GM23338 (cell line): ENCODE results near the gene KAZN. TPM values are rescaled to one million over a fixed set of nuclear protein-coding genes. Genes with fewer than 3 reads are reported as not detected.

Source experiments
- ATAC-seq: fragments of 200-7000 bp; cut with Tn5 transposase; 3 replicates; pipeline ENCODE4 v1.9.1; 2020
- DNase-seq: peaks from one replicate; pipeline ENCODE4 v3.0.0-alpha.2; 2015; ENCODE audit warnings: low spot score
- H2AFZ ChIP-seq: fragments of 200-600 bp; sonication (generic); 2 replicates; pipeline ENCODE4 v1.8.0; 2016; ENCODE audit warnings: antibody characterized with exemption, mild to moderate bottlenecking, moderate library complexity
- H3F3A ChIP-seq: fragments of 200-600 bp; sonication (generic); replicated peaks from 2 replicates; pipeline ENCODE4 v1.8.0; 2017; ENCODE audit warnings: antibody characterized with exemption, mixed run types, low read depth
- H3K27ac ChIP-seq: fragments of 200-600 bp; sonication (generic); 2 replicates; pipeline ENCODE4 v1.6.1; 2016; ENCODE audit warnings: low read depth
- H3K27me3 ChIP-seq: fragments of 200-600 bp; sonication (generic); 2 replicates; pipeline ENCODE4 v1.8.0; 2016; ENCODE audit warnings: mild to moderate bottlenecking, mixed run types, moderate library complexity; ENCODE audit not compliant: insufficient read depth
- H3K36me3 ChIP-seq: fragments of 200-600 bp; sonication (generic); 2 replicates; pipeline ENCODE4 v1.8.0; 2016; ENCODE audit warnings: mild to moderate bottlenecking; ENCODE audit not compliant: insufficient read depth
- H3K4me1 ChIP-seq: fragments of 200-600 bp; sonication (generic); 2 replicates; pipeline ENCODE4 v1.8.0; 2016; ENCODE audit warnings: mild to moderate bottlenecking, moderate library complexity; ENCODE audit not compliant: insufficient read depth
- H3K4me2 ChIP-seq: fragments of 200-600 bp; sonication (generic); 2 replicates; pipeline ENCODE4 v1.7.1; 2017; ENCODE audit warnings: mixed run types
- H3K4me3 ChIP-seq: fragments of 200-600 bp; sonication (generic); 2 replicates; pipeline ENCODE4 v1.6.1; 2016; ENCODE audit warnings: mixed run types
- H3K79me2 ChIP-seq: fragments of 200-600 bp; sonication (generic); replicated peaks from 2 replicates; pipeline ENCODE4 v1.8.0; 2017; ENCODE audit warnings: mild to moderate bottlenecking; ENCODE audit not compliant: insufficient read depth
- H3K9me2 ChIP-seq: fragments of 200-600 bp; sonication (generic); 2 replicates; pipeline ENCODE4 v1.8.0; 2017; ENCODE audit not compliant: insufficient read depth
- H4K20me1 ChIP-seq: fragments of 200-600 bp; sonication (generic); replicated peaks from 2 replicates; pipeline ENCODE4 v1.8.0; 2017; ENCODE audit warnings: mild to moderate bottlenecking; ENCODE audit not compliant: insufficient read depth
- H3K27ac Mint-ChIP-seq: 2 replicates; pipeline ENCODE4 v1.8.0; 2020; ENCODE audit warnings: inconsistent platforms, mild to moderate bottlenecking, moderate library complexity, mixed read lengths
- H3K27me3 Mint-ChIP-seq: 3 replicates; pipeline ENCODE4 v1.8.0; 2022; ENCODE audit warnings: low read depth, mild to moderate bottlenecking, moderate library complexity, mixed read lengths, inconsistent platforms; ENCODE audit not compliant: insufficient read depth, poor library complexity
- H3K36me3 Mint-ChIP-seq: 3 replicates; pipeline ENCODE4 v1.8.0; 2021; ENCODE audit warnings: low read depth, mild to moderate bottlenecking, inconsistent platforms, moderate library complexity, mixed read lengths
- H3K4me1 Mint-ChIP-seq: 3 replicates; pipeline ENCODE4 v1.8.0; 2020; ENCODE audit warnings: mild to moderate bottlenecking, inconsistent platforms, mixed read lengths
- H3K4me3 Mint-ChIP-seq: 3 replicates; pipeline ENCODE4 v1.8.0; 2021; ENCODE audit warnings: moderate library complexity, mild to moderate bottlenecking, inconsistent platforms, mixed read lengths
- H3K9me3 Mint-ChIP-seq: 3 replicates; pipeline ENCODE4 v1.8.0; 2020; ENCODE audit warnings: moderate library complexity, mild to moderate bottlenecking, inconsistent platforms, mixed read lengths
- CREB1 ChIP-seq: fragments of 250-450 bp; sonication (Bioruptor Pico); IDR thresholded peaks from 2 replicates; pipeline ENCODE4 v1.5.0; 2020; ENCODE audit warnings: low read depth, mild to moderate bottlenecking, moderate library complexity
- EZH2 ChIP-seq: fragments of 200-600 bp; sonication (generic); IDR thresholded peaks from one replicate; pipeline ENCODE4 v1.8.0; 2017; ENCODE audit warnings: antibody characterized with exemption, mild to moderate bottlenecking, low read depth; ENCODE audit not compliant: unreplicated experiment
- EZH2phosphoT487 ChIP-seq: fragments of 200-600 bp; sonication (generic); IDR thresholded peaks from one replicate; pipeline ENCODE4 v1.8.1; 2018; ENCODE audit warnings: antibody characterized with exemption; ENCODE audit not compliant: unreplicated experiment
- JUNB ChIP-seq: IDR thresholded peaks from one replicate; pipeline ENCODE4 v1.6.1; 2016; ENCODE audit warnings: antibody characterized with exemption; ENCODE audit not compliant: unreplicated experiment
- NANOG ChIP-seq: IDR thresholded peaks from 2 replicates; pipeline ENCODE4 v1.6.1; 2016; ENCODE audit warnings: antibody characterized with exemption, borderline replicate concordance
- POLR2AphosphoS5 ChIP-seq: IDR thresholded peaks from 2 replicates; pipeline ENCODE4 v1.6.1; 2016; ENCODE audit warnings: antibody characterized with exemption, low read depth
- STAT1 ChIP-seq: IDR thresholded peaks from one replicate; pipeline ENCODE4 v1.6.1; 2016; ENCODE audit warnings: antibody characterized with exemption; ENCODE audit not compliant: unreplicated experiment
- ZNF114 ChIP-seq: fragments of 250-450 bp; sonication (Bioruptor Pico); IDR thresholded peaks from 2 replicates; pipeline ENCODE4 v1.5.0; 2020; ENCODE audit warnings: mild to moderate bottlenecking, moderate library complexity
- ZNF331 ChIP-seq: fragments of 250-450 bp; sonication (Bioruptor Pico); IDR thresholded peaks from 2 replicates; pipeline ENCODE4 v1.5.0; 2020; ENCODE audit warnings: low read depth, mild to moderate bottlenecking, moderate library complexity
- polyA plus RNA-seq: library from polyadenylated mRNA; unstranded; fragments of >200 nt; fragmentation: Nextera tagmentation; extraction: Ambion mirVana; gene quantifications from 2 replicates; pipeline ENCODE4 v1.2.1, GENCODE V29; 2016
- total RNA-seq: library from RNA; depleted of rRNA; stranded (reverse); fragments of >200 nt; shearing (Covaris generic); gene quantifications from 2 replicates; pipeline ENCODE4 v1.2.3, GENCODE V29; 2014
- TF ChIP-seq, protein P1 (sequence below): fragments of 250-450 bp; sonication (Bioruptor Pico); IDR thresholded peaks from 2 replicates; pipeline ENCODE4 v1.5.0; 2020; ENCODE audit warnings: mild to moderate bottlenecking, moderate library complexity
- TF ChIP-seq, protein P2 (sequence below): IDR thresholded peaks from 2 replicates; pipeline ENCODE4 v1.6.1; 2016; ENCODE audit warnings: antibody characterized with exemption
- TF ChIP-seq, protein P3 (sequence below), 2 experiments: fragments of 200-600 bp in 1 of 2; sonication (generic) in 1 of 2; conservative IDR thresholded peaks; 2 replicates each; pipeline versions ENCODE4 v1.5.1 to v1.6.1; 2016 to 2017; ENCODE audit warnings: antibody characterized with exemption in 2 of 2, low read depth in 2 of 2, mild to moderate bottlenecking in 2 of 2, moderate library complexity in 1 of 2
- TF ChIP-seq, protein P4 (sequence below): IDR thresholded peaks from one replicate; pipeline ENCODE4 v1.6.1; 2018; ENCODE audit warnings: antibody characterized with exemption; ENCODE audit not compliant: unreplicated experiment

KAZN gene
- total and polyA plus RNA-seq, 2 experiments from 2014 or later = 9.9 to 15.0 TPM

DNA sequence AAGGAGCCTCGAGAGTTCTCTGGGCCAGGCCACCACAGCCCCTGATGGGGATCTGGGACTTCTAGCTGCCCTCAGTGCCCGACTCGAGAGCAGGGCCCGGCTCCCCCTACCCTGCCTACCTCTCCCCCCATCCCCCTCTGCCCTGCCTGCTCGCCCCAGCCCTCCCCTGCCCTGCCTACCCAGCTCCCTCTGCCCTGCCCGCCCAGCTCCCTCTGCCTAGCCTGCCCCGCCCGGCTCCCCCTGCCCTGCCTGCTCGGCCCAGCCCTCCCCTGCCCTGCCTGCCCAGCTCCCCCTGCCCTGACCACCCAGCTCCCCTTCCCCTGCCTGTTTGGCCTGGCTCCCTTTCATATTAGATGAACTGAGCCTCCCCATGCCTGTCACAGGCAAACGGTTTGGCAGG, 437.6 kb downstream of the KAZN start:
- no peak overlapping the region for H3K4me3 Mint-ChIP-seq
- H3K27ac Mint-ChIP-seq = no peak overlapping the region

More for the DNA sequence above, 437.6 kb downstream of the KAZN start:
- TF ChIP-seq ZNF331 (CRISPR knock-in tag) = no peak
- no peak for TF ChIP-seq JUNB
- TF ChIP-seq, protein P1, sequence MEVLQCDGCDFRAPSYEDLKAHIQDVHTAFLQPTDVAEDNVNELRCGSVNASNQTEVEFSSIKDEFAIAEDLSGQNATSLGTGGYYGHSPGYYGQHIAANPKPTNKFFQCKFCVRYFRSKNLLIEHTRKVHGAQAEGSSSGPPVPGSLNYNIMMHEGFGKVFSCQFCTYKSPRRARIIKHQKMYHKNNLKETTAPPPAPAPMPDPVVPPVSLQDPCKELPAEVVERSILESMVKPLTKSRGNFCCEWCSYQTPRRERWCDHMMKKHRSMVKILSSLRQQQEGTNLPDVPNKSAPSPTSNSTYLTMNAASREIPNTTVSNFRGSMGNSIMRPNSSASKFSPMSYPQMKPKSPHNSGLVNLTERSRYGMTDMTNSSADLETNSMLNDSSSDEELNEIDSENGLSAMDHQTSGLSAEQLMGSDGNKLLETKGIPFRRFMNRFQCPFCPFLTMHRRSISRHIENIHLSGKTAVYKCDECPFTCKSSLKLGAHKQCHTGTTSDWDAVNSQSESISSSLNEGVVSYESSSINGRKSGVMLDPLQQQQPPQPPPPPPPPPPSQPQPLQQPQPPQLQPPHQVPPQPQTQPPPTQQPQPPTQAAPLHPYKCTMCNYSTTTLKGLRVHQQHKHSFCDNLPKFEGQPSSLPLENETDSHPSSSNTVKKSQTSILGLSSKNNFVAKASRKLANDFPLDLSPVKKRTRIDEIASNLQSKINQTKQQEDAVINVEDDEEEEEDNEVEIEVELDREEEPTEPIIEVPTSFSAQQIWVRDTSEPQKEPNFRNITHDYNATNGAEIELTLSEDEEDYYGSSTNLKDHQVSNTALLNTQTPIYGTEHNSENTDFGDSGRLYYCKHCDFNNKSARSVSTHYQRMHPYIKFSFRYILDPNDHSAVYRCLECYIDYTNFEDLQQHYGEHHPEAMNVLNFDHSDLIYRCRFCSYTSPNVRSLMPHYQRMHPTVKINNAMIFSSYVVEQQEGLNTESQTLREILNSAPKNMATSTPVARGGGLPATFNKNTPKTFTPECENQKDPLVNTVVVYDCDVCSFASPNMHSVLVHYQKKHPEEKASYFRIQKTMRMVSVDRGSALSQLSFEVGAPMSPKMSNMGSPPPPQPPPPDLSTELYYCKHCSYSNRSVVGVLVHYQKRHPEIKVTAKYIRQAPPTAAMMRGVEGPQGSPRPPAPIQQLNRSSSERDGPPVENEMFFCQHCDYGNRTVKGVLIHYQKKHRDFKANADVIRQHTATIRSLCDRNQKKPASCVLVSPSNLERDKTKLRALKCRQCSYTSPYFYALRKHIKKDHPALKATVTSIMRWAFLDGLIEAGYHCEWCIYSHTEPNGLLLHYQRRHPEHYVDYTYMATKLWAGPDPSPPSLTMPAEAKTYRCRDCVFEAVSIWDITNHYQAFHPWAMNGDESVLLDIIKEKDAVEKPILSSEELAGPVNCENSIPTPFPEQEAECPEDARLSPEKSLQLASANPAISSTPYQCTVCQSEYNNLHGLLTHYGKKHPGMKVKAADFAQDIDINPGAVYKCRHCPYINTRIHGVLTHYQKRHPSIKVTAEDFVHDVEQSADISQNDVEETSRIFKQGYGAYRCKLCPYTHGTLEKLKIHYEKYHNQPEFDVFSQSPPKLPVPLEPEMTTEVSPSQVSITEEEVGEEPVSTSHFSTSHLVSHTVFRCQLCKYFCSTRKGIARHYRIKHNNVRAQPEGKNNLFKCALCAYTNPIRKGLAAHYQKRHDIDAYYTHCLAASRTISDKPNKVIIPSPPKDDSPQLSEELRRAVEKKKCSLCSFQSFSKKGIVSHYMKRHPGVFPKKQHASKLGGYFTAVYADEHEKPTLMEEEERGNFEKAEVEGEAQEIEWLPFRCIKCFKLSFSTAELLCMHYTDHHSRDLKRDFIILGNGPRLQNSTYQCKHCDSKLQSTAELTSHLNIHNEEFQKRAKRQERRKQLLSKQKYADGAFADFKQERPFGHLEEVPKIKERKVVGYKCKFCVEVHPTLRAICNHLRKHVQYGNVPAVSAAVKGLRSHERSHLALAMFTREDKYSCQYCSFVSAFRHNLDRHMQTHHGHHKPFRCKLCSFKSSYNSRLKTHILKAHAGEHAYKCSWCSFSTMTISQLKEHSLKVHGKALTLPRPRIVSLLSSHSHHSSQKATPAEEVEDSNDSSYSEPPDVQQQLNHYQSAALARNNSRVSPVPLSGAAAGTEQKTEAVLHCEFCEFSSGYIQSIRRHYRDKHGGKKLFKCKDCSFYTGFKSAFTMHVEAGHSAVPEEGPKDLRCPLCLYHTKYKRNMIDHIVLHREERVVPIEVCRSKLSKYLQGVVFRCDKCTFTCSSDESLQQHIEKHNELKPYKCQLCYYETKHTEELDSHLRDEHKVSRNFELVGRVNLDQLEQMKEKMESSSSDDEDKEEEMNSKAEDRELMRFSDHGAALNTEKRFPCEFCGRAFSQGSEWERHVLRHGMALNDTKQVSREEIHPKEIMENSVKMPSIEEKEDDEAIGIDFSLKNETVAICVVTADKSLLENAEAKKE = no peak
- TF ChIP-seq POLR2AphosphoS5 = no peak
- no peak for TF ChIP-seq EZH2phosphoT487
- TF ChIP-seq, protein P2, sequence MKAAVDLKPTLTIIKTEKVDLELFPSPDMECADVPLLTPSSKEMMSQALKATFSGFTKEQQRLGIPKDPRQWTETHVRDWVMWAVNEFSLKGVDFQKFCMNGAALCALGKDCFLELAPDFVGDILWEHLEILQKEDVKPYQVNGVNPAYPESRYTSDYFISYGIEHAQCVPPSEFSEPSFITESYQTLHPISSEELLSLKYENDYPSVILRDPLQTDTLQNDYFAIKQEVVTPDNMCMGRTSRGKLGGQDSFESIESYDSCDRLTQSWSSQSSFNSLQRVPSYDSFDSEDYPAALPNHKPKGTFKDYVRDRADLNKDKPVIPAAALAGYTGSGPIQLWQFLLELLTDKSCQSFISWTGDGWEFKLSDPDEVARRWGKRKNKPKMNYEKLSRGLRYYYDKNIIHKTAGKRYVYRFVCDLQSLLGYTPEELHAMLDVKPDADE = no peak
- no peak for TF ChIP-seq CREB1 (CRISPR knock-in tag)
- no peak for TF ChIP-seq ZNF114 (CRISPR knock-in tag)
- TF ChIP-seq EZH2 = no peak
- TF ChIP-seq NANOG = no peak
- TF ChIP-seq, protein P3, sequence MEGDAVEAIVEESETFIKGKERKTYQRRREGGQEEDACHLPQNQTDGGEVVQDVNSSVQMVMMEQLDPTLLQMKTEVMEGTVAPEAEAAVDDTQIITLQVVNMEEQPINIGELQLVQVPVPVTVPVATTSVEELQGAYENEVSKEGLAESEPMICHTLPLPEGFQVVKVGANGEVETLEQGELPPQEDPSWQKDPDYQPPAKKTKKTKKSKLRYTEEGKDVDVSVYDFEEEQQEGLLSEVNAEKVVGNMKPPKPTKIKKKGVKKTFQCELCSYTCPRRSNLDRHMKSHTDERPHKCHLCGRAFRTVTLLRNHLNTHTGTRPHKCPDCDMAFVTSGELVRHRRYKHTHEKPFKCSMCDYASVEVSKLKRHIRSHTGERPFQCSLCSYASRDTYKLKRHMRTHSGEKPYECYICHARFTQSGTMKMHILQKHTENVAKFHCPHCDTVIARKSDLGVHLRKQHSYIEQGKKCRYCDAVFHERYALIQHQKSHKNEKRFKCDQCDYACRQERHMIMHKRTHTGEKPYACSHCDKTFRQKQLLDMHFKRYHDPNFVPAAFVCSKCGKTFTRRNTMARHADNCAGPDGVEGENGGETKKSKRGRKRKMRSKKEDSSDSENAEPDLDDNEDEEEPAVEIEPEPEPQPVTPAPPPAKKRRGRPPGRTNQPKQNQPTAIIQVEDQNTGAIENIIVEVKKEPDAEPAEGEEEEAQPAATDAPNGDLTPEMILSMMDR (conservative IDR thresholded peaks at IDR 0.05; ENCODE audit: low read depth in 2 of 2) = no peak
- TF ChIP-seq, protein P4, sequence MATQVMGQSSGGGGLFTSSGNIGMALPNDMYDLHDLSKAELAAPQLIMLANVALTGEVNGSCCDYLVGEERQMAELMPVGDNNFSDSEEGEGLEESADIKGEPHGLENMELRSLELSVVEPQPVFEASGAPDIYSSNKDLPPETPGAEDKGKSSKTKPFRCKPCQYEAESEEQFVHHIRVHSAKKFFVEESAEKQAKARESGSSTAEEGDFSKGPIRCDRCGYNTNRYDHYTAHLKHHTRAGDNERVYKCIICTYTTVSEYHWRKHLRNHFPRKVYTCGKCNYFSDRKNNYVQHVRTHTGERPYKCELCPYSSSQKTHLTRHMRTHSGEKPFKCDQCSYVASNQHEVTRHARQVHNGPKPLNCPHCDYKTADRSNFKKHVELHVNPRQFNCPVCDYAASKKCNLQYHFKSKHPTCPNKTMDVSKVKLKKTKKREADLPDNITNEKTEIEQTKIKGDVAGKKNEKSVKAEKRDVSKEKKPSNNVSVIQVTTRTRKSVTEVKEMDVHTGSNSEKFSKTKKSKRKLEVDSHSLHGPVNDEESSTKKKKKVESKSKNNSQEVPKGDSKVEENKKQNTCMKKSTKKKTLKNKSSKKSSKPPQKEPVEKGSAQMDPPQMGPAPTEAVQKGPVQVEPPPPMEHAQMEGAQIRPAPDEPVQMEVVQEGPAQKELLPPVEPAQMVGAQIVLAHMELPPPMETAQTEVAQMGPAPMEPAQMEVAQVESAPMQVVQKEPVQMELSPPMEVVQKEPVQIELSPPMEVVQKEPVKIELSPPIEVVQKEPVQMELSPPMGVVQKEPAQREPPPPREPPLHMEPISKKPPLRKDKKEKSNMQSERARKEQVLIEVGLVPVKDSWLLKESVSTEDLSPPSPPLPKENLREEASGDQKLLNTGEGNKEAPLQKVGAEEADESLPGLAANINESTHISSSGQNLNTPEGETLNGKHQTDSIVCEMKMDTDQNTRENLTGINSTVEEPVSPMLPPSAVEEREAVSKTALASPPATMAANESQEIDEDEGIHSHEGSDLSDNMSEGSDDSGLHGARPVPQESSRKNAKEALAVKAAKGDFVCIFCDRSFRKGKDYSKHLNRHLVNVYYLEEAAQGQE = no peak
- TF ChIP-seq STAT1 = no peak
- Histone ChIP-seq H3K4me1 (no peaks in the 10 kb centered on the region), H3K36me3 (no peaks in the 10 kb centered on the region), H3K27me3 (no peaks in the 10 kb centered on the region), H3K9me2 (no peaks in the 10 kb centered on the region), H3F3A (no peaks in the 10 kb centered on the region), H3K79me2 (no peaks in the 10 kb centered on the region), H4K20me1 (no peaks in the 10 kb centered on the region), H3K4me2 (no peak overlapping the region), H3K4me3 (no peak overlapping the region), H2AFZ (no peak overlapping the region), H3K27ac (no peak overlapping the region)
- ATAC-seq (no peak), DNase-seq (no peak)
- peaks cover 6% of the 10 kb centered on the region for H3K27me3 Mint-ChIP-seq
- H3K4me1 Mint-ChIP-seq = peaks cover 10% of the 10 kb centered on the region
- no peaks in the 10 kb centered on the region for H3K36me3 Mint-ChIP-seq
- no peaks in the 10 kb centered on the region for H3K9me3 Mint-ChIP-seq
